GM18526 (cell line): ENCODE results near the gene PUSL1.

Experiments used
- POLR2A ChIP-seq: IDR thresholded peaks from 3 replicates; pipeline ENCODE4 v1.6.1; 2011; ENCODE audit not compliant: insufficient read length; ENCODE audit errors: extremely low read depth

Gene PUSL1

DNA sequence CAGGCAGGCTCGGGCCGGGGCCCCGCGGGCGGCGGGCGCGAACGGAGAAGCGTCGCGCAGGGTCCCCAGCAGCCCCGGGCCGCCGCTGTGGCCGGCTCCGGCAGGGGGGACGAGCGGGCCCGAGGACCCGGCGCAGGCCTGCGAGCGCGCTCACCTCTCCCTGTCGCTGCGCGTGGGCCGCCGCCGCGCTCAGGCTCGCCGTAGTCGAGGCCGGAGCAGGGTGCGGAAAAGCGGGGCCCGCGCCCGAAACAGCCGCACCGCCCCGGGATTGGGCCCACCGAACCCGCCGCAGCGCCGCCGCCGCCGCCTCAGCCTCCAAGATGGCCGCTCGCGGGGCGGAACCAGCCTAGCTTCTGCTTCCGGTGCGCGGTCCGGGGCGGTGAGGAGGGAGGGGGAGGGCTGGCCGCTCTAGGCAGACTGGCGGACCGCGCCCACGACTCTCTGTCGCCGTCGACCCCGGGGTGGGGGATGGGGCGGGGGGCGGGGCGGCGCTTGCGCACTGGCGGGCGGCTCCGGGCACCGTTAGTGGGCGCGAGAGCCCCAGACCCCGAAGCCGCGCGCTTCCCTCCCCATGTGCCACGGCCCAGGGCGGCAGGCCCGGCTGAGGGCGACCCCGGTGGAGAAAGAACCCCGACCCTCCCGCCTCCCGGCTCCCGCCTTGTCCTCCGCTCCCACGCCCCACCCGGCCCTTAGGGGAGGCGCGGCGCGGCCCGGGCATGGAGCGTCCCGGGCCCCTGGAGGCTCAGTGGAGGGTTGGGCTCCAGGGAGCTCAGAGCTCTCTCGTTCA lies 34.7 kb upstream of the PUSL1 start, which contains the start of gene UBE2J2:
Gene UBE2J2, minus strand, starts transcription at position 343 of the 787 bp plus-strand sequence. CDS start 5,862 bp downstream, outside the sequence.
- TF ChIP-seq POLR2A, result peak; percentile 71

DNA sequence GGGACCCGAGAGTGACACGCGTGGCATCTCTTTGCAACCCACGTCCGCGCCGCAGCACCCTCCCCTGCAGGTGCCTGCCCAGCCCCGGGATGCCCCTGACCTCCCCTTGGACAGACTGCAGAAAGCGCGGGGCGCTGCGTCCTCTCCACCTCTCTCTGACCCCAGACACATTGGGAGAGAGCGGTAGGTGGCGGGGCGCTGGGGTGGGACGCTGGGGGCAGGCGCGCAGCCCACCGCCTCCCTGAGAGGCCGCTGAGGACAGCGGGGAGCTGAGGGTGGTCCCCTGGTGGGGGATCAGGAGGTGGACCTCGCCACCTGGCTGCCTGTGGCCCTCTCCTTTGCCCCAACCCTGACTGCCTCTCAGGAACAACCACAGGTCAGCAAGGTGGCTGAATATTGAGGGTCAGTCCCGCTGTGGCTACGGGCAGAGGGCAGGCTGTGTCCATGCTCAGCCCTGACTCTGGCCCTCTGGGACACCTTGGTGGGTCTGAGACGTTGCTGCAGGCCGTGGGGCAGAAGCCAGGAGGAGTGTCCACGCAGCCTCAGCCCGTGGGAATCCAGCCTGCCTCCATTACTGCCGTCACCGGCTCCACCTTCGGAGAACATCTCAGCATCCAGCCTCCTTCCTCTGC lies 34.0 kb upstream of the PUSL1 start:
- no peak for TF ChIP-seq POLR2A

DNA sequence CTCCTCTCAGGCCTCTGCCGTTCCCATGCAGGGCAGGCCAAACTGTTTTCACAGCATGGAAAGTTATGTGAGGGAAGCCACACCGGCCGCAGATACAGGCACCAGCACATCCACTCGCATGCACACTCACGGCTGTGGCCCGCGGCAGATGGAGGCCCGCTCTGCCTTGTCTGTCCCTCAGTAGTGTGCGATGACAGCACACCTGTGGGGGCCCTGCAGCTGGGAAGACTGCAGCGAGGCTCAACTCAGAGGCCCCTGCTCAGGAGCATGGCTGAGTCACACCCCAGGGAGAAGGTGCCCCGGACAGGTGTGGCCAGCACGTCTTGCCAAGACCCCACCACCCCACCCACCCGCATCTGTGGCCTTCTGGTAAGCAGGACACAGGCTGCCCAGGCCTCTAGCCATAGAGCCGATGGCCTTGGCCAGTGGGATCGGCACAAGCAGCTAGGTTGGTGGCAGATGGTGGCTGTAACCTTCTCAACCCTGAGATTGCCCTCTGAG lies 33.4 kb upstream of the PUSL1 start:
- no peak for TF ChIP-seq POLR2A

DNA sequence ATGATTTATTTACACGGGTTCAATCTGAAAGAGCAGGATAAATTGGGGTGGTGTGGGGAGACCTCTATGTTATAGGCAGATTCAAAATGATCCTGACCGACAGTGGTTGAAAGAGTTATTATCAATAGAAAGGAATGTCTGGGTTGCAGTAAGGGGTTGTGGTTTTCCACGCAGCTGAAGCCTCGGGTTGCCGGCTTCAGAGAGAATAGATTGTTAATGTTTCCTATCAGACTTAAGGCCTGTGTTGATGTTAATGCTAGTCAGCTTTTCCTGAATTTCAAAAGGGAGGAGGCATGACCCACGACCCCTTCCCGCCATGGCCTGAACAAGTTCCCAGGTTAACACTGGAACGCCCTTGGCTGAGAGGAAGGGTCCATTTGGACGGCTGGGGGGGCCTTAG lies 32.6 kb upstream of the PUSL1 start:
- no peak for TF ChIP-seq POLR2A

DNA sequence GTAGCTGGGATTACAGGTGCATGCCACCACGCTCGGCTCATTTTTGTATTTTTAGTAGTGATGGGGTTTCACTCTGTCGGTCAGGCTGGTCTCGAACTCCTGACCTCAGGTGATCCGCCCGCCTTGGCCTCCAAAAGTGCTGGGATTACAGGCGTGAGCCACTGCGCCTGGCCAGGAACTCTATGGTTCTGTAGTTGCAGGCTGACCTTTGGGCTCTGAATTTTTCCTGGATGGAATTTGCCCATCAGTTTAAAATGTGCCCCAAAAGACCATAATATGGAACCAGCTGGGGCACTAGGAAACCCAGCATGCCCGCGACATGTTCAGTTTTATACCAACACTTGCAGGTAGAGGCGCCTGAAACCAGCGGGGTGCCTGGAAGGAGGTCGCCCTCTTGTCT lies 29.8 kb upstream of the PUSL1 start:
- no peak for TF ChIP-seq POLR2A

DNA sequence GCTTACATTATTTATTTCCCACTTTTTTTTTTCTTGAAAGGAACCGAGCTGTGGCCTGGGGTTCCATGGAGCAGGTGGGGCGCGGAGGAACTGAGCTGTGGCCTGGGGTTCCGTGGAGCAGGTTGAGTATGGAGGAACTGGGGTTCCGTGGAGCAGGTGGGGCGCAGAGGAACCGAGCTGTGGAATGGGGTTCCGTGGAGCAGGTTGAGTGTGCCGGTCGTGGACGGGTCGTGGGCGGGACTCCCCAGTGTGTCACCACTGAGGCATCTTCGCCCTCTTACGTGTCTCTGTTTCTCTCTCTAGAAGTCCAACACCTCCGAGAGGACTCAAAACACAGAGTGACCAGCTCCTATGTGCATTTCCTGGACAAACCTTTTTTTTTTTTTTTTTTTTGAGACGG lies 29.4 kb upstream of the PUSL1 start:
- no peak for TF ChIP-seq POLR2A

DNA sequence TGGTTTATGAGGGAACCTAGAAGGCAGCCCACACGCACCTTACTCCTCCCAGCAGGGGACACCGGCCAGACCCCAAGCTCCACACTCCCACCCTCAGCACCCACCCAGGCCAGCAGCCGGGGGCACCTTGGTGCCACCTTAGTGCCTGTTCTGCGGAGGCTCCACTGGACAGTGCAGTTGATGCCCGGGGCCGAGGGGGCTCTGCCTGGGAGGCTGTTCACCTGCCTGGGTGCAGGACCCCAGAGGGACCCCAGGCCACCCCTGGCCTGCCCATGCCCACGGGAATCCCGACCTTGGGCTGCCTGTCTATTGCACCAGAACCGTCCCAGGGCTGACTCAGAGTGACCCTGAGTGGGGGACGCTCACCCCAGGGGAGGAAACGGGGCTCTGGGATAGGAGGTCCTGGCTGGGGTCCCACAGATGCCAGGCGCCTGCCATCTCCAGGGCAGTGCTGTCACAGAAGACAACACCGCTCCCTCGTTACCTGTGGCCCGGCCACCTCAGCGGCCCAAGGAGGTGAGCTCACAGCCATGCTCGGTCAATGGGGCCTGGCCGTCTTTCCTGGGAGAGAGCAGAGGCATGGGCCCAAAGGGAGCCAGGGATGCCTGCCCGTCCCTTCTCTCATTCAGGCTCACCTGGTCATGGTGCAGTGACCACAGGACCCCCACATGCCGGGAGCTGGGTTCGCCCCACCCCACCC lies 27.5 kb upstream of the PUSL1 start:
- TF ChIP-seq POLR2A, result no peak

DNA sequence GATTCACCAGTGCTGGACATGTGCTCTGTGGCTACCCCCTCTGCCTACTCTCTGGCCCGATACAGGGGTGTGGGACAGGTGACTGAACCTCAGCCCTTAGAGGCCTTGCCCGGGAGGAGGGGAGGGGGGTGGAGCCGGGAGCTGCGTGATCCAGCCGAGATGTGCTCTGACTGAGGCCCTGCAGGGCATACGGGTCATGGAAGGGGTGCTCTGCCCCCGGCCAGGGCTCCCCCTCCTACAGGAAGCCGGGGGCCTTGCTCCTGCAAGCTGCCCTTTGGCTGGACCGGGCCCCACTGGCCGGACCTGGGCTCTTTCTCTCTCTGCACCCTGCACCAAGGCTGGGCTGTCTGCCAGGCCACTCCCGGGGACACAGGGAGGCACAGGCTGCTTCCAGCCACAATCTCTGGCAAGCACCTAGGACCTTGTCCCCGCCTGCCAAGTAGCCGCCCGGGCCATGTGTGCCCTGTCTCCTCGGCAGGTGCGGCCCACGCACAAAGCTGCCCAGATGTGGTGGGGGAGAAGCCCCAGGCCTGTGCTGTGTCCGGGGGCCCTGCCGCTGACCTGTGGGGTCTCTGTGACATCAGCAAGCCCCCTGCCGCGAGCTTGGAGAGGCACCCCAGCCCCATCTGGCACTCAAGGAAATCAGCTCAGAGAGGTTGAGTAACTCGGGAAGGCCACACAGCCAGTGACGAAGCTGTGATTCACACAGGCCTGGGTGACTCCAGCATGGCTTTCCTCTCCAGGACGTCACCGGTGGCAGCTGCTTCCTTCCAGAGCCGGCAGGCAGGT lies 26.7 kb upstream of the PUSL1 start:
- no peak for TF ChIP-seq POLR2A

DNA sequence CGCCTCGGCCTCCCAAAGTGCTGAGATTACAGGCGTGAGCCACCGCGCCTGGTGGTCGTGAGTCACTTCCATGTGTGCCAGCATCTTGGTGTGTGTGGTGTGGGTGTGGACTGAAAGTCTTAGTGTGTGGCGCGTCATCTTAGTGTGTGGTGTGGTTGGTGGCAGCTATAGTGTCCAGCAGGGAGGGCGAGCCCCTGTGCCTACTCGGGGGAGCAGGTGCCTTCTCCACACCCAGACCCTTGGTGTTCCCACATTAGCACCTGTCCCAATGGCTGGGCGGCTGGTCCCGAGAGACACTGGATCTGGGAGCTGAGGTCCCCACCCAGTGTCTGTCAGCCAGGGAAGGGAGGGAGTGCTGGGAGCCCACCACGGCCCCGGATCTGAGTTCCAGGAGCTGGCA lies 25.4 kb upstream of the PUSL1 start:
- no peak for TF ChIP-seq POLR2A

DNA sequence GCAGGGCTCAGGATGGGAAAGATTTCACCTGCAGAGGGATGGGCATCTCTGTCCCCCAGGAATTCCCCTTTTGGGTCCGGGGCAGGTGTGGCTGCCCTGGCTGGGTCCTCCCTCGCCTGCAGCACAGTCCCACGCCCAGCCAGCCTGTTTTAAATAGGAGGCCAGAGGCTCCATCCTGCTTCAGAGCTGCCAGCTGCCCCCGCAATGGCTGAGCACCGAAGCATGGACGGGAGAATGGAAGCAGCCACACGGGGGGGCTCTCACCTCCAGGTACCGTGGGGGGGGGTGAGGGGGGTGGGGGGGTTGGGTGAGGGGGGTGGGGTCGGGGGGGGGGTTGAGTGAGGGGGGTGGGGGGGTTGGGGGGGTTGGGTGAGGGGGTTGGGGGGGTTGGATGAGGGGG lies 24.6 kb upstream of the PUSL1 start:
- TF ChIP-seq POLR2A, result no peak

DNA sequence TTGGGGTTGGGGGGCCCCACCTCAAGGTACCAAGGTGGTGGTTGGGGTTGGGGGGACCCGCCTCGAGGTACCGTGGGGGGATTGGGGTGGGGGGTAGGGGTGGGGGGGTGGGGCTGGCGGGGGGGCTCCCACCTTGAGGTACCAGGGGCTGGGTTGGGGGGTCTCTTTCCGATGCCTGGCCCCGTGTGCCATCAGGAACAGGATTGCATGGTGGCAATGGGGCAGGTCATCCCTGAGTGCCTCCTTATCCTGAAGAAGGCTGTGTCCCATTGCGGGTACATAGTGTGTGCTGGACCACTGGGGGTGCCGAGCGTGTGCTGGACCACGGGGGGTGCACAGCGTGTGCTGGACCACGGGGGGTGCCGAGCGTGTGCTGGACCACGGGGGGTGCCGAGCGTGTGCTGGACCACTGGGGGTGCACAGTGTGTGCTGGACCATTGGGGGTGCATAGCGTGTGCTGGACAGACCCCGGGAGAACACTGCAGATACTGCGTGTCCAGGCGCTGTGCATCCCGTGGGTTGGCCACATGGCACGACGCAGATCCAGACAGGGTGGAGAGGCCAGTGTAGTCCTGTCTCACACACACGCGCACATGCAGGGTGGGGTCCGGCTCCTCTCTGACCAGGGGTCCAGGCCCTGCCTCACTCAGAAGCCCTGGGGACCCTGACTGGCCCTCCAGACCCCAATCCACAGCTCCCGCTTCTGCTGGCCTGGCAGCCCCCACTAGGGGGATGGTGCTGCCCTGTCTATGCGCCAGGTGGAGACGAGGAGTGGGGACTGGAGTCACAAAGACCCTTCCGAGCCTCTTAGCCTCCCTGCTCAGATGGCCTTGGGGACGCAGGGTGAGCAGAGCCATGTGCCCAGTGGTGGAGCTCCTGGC lies 23.9 kb upstream of the PUSL1 start:
- TF ChIP-seq POLR2A, result no peak

DNA sequence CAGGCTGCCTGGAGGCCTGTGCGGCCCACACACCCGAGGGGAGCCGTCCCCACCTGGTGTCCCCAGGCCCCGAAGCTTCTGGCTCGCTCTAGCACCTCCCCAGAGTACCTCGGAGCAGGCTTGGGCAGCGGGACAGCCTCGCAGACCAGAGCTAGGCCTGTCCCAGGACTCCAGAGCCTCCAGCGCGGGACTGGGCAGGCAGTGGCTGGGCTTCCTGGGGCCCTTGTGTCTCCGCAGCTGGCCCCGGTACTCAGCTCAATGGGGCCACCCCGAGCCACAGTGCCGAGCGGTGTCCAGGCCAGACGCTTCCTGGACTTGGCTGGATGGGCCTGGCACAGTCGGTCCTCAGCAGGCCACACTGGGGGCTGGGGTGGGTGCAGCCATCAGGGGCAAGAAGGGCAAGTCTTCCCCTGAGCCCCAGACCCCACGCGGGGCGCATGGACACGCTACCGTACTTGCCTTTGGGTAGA lies 23.3 kb upstream of the PUSL1 start:
- TF ChIP-seq POLR2A, result no peak

DNA sequence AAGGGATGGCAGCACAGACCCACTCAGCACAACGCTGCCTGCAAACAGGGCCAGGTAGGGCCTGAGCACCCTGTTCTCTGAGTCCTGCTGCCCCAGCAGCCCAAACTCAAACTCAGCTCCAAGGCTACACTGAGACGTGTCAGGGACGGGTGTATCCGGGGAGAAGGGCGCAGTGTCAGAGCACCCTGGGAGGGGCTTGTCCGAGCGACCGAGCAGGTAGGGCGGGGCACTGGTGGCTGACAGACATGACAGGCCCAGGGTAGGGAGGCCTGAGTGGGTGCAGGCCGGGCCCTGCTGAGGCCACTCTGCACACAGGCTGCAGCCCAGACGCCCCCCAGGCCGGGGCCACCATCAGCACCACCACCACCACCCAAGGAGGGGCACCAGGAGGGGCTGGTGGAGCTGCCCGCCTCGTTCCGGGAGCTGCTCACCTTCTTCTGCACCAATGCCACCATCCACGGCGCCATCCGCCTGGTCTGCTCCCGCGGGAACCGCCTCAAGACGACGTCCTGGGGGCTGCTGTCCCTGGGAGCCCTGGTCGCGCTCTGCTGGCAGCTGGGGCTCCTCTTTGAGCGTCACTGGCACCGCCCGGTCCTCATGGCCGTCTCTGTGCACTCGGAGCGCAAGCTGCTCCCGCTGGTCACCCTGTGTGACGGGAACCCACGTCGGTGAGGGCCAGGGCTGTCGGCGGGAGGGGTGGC lies 22.6 kb upstream of the PUSL1 start:
- TF ChIP-seq POLR2A, result no peak

DNA sequence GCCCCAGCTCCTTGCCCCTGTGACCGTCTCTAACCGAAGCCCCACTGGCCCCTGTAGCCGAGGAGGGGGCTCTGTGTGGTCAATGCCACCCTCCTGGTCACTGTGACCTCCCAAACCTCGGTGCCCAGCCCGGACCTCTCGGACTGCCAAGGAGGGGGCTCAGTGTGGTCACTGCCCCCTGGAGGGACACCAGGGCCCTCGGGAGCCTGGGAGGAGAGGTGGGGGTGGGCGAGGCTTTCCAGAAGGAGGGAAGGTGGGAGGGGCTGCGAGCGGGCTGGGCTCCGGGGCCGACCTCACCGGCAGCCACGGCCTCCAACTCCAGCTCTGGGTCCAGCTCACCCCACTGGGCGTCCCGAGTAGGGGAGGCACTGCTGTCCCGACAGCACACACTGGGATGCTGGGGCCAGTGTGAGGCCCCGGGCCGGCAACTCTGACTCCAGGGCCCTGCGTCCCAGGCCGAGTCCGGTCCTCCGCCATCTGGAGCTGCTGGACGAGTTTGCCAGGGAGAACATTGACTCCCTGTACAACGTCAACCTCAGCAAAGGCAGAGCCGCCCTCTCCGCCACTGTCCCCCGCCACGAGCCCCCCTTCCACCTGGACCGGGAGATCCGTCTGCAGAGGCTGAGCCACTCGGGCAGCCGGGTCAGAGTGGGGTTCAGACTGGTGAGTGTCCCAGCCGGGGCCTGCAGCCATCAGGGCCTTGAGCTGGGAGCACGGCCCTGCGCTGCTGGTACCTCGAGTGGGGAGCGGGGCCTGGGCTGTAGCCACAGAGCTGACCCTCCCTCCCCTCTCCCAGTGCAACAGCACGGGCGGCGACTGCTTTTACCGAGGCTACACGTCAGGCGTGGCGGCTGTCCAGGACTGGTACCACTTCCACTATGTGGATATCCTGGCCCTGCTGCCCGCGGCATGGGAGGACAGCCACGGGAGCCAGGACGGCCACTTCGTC lies 21.8 kb upstream of the PUSL1 start:
- no peak for TF ChIP-seq POLR2A
